Measurements from ENCODE around the gene DGUOK. TPM values are rescaled to one million over a fixed set of nuclear protein-coding genes. Genes with fewer than 3 reads are reported as not detected.
"Not testable (repeated sequence)": the region's sequence is repeated elsewhere in the genome, so short reads cannot be mapped to it uniquely, and the experiment has no call there.

The DGUOK gene
- total and polyA plus RNA-seq, 2 experiments from 2014 or later: 68.0 to 116 TPM

DNA sequence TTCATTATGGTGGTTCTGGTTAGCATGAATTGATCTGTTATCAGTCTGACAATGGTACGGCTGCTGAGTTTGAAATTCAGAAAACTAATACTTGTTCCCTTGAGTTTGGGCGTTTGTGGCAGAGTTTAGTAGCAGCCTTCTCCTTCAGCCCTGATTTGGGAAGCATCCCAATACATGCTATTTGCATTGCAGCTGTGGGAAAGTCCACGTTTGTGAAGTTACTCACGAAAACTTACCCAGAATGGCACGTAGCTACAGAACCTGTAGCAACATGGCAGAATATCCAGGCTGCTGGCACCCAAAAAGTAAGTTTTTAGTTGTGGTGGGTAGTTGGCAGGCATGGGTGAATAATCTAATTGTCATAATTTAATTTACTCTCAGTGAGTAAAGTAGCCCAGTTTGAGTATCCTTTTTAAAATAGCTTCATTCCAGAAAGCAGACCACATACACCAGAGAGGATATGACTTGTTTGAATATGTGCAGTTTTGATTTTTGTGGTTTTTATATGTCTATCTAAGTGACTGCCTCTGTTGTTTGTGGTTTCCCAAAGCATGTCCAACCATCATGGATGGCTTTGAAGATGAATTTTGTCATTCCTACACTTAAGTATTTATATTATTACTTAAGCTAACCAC is 12.2 kb downstream of the DGUOK start:
- Histone ChIP-seq H3K4me2 (no peak overlapping the region), H3K27me3 (no peaks in the 10 kb centered on the region), H3K36me3 (replicated peaks; ENCODE audit: insufficient read depth, low read depth) (no peaks in the 10 kb centered on the region), H3K79me2 (peaks cover 100% of the 10 kb centered on the region), H3K9me2 (replicated peaks; ENCODE audit: insufficient read depth) (no peaks in the 10 kb centered on the region), H3K4me1 (ENCODE audit: insufficient read depth) (no peaks in the 10 kb centered on the region), H4K20me1 (ENCODE audit: insufficient read depth, poor library complexity, severe bottlenecking) (peaks cover 72% of the 10 kb centered on the region), H2AFZ (no peak overlapping the region), H3K4me3 (no peak overlapping the region), H3K27ac (no peak overlapping the region), H3K9me3 (ENCODE audit: low read depth) (no peaks in the 10 kb centered on the region)
- TF ChIP-seq, protein P1, sequence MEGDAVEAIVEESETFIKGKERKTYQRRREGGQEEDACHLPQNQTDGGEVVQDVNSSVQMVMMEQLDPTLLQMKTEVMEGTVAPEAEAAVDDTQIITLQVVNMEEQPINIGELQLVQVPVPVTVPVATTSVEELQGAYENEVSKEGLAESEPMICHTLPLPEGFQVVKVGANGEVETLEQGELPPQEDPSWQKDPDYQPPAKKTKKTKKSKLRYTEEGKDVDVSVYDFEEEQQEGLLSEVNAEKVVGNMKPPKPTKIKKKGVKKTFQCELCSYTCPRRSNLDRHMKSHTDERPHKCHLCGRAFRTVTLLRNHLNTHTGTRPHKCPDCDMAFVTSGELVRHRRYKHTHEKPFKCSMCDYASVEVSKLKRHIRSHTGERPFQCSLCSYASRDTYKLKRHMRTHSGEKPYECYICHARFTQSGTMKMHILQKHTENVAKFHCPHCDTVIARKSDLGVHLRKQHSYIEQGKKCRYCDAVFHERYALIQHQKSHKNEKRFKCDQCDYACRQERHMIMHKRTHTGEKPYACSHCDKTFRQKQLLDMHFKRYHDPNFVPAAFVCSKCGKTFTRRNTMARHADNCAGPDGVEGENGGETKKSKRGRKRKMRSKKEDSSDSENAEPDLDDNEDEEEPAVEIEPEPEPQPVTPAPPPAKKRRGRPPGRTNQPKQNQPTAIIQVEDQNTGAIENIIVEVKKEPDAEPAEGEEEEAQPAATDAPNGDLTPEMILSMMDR (IDR thresholded peaks at IDR 0.05; ENCODE audit: poor library complexity): no peak
- no peak for TF ChIP-seq EZH2phosphoT487 (IDR thresholded peaks at IDR 0.05; ENCODE audit: low read depth, severe bottlenecking, unreplicated experiment)
- no peak for TF ChIP-seq EZH2 (IDR thresholded peaks at IDR 0.05; ENCODE audit: borderline replicate concordance)
- DNase-seq (ENCODE audit: low spot score): no peak
- WGBS (ENCODE audit: low lambda C conversion rate, missing lambda C conversion rate): 94% methylated on average over 5 of the region's 5 CpGs

DNA sequence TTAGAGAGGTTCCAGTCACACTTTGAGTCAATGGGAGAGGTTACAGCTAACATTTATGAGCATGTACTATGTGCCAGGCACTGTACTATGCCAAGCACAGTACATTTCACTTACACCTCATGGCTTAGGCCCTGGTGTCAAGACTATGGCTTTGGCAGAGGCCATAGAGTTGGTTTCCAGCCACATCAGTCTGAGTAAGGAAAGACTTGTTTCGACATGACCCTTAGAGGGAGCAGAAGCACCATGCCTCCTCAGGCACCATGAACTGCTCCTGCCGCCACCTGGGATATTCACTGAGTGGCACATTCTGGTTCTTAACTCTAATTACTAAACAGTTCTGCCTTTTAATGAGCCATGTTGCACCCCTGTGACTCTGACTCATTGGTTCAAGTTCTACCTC is 12.7 kb downstream of the DGUOK start:
- no peaks in the 10 kb centered on the region for H3K36me3 ChIP-seq (replicated peaks; ENCODE audit: insufficient read depth, low read depth)
- peaks cover 100% of the 10 kb centered on the region for H3K79me2 ChIP-seq
- H3K27me3 ChIP-seq: no peaks in the 10 kb centered on the region
- WGBS (ENCODE audit: low lambda C conversion rate, missing lambda C conversion rate): 95% methylated on average over 2 of the region's 2 CpGs
- no peak overlapping the region for H3K27ac ChIP-seq
- H3K4me3 ChIP-seq: no peak overlapping the region
- H4K20me1 ChIP-seq (ENCODE audit: insufficient read depth, poor library complexity, severe bottlenecking): peaks cover 73% of the 10 kb centered on the region
- no peaks in the 10 kb centered on the region for H3K9me2 ChIP-seq (replicated peaks; ENCODE audit: insufficient read depth)
- no peak overlapping the region for H2AFZ ChIP-seq
- no peaks in the 10 kb centered on the region for H3K4me1 ChIP-seq (ENCODE audit: insufficient read depth)
- TF ChIP-seq, protein P1 (IDR thresholded peaks at IDR 0.05; ENCODE audit: poor library complexity): no peak
- TF ChIP-seq EZH2 (IDR thresholded peaks at IDR 0.05; ENCODE audit: borderline replicate concordance): no peak
- no peak for TF ChIP-seq EZH2phosphoT487 (IDR thresholded peaks at IDR 0.05; ENCODE audit: low read depth, severe bottlenecking, unreplicated experiment)
- DNase-seq (ENCODE audit: low spot score): no peak
- H3K4me2 ChIP-seq: no peak overlapping the region
- no peaks in the 10 kb centered on the region for H3K9me3 ChIP-seq (ENCODE audit: low read depth)

DNA sequence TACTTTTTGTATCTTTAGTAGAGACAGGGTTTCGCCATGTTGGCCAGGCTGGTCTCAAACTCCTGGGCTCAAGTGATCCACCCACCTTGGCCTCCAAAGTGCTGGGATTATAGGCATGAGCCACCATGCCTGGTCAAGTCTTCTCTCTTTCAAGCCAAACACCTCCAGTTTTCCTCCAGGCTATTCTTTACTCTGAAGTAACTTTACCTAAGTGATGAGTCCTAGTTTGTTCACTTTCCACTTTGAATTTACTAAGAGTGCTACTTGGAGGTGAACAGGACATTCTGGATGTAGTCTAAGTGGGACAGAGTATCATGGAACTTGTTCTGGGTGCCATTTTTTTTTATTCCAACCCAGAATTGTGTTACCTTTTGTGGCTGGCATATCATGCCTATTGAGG is 13.4 kb downstream of the DGUOK start:
- not testable (repeated sequence) for H3K9me3 ChIP-seq (ENCODE audit: low read depth); H3K9me2 ChIP-seq (replicated peaks; ENCODE audit: insufficient read depth); H3K36me3 ChIP-seq (replicated peaks; ENCODE audit: insufficient read depth, low read depth); H3K4me1 ChIP-seq (ENCODE audit: insufficient read depth); H3K27me3 ChIP-seq; H3K4me3 ChIP-seq; DNase-seq (ENCODE audit: low spot score); H3K4me2 ChIP-seq; H2AFZ ChIP-seq; H3K27ac ChIP-seq
- 100% methylated on average over 1 of the region's 1 CpG for WGBS (ENCODE audit: low lambda C conversion rate, missing lambda C conversion rate)
- Histone ChIP-seq H4K20me1 (ENCODE audit: insufficient read depth, poor library complexity, severe bottlenecking) (peaks cover 77% of the 10 kb centered on the region), H3K79me2 (peaks cover 100% of the 10 kb centered on the region)

DNA sequence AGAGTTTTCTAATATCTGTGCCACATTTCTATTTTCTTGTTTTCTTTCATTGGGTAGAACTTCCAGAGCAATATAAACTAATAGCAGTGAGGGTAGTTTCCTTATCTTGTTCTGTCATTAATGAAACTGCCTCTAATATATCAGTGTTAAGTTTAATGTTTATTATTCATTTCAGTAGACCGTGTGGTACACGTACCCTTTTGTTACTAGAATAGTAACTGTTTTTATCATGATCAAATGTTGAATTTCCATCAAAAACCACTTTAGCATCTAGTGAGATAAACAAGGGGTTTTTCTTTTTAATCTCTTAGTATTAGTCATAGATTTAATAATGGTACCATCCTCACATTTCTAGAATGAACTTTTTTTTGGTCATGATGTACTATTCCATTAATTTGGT is 16.0 kb downstream of the DGUOK start:
- WGBS (ENCODE audit: low lambda C conversion rate, missing lambda C conversion rate): 76% methylated on average over 2 of the region's 2 CpGs
- DNase-seq (ENCODE audit: low spot score): no peak
- Histone ChIP-seq H2AFZ (no peak overlapping the region), H3K9me3 (ENCODE audit: low read depth) (no peaks in the 10 kb centered on the region), H3K79me2 (peaks cover 82% of the 10 kb centered on the region), H3K4me3 (no peak overlapping the region), H3K36me3 (replicated peaks; ENCODE audit: insufficient read depth, low read depth) (no peaks in the 10 kb centered on the region), H3K4me2 (no peak overlapping the region), H3K27ac (no peak overlapping the region), H4K20me1 (ENCODE audit: insufficient read depth, poor library complexity, severe bottlenecking) (peaks cover 54% of the 10 kb centered on the region), H3K4me1 (ENCODE audit: insufficient read depth) (no peaks in the 10 kb centered on the region), H3K9me2 (replicated peaks; ENCODE audit: insufficient read depth) (no peaks in the 10 kb centered on the region), H3K27me3 (no peaks in the 10 kb centered on the region)
- TF ChIP-seq EZH2phosphoT487 (IDR thresholded peaks at IDR 0.05; ENCODE audit: low read depth, severe bottlenecking, unreplicated experiment): no peak

All from hepatocyte (in vitro differentiated cells).